Caco-2 (cell line): ENCODE data around the gene TUBGCP5. TPM values are rescaled to one million over a fixed set of nuclear protein-coding genes. Genes with fewer than 3 reads are reported as not detected.
"Not testable (repeated sequence)": the region's sequence is repeated elsewhere in the genome, so short reads cannot be mapped to it uniquely, and the experiment has no call there.

ENCODE experiments used
- BruUV-seq: library from RNA; stranded (reverse); fragments of 400-500 nt; replicated peaks from 2 replicates; lab custom pipeline; 2021; lab: Mats Ljungman, UMichigan
- CTCF ChIA-PET: fragments of 300-600 bp; sonication (Branson Sonifier 250); formaldehyde crosslinking; loops from one replicate; lab custom pipeline; 2022; ENCODE audit warnings: antibody characterized with exemption; lab: Charles Lee
- POLR2A ChIA-PET: fragments of 300-600 bp; sonication (Branson Sonifier 250); formaldehyde crosslinking; loops from one replicate; lab custom pipeline; 2022; ENCODE audit warnings: antibody characterized with exemption; lab: Charles Lee
- DNase-seq, 2 experiments: peaks; one replicate each; pipeline versions ENCODE4 v3.0.0 to v3.0.0-alpha.2; 2020 to 2022
- H3K27me3 ChIP-seq: replicated peaks from 2 replicates; pipeline ENCODE4 v1.6.0; 2011; ENCODE audit warnings: low read length; ENCODE audit not compliant: control insufficient read depth, insufficient read depth
- H3K36me3 ChIP-seq: 2 replicates; pipeline ENCODE4 v1.5.1; 2011; ENCODE audit warnings: low read length; ENCODE audit not compliant: control insufficient read depth, insufficient read depth
- H3K4me1 ChIP-seq: fragments of 250-450 bp; sonication (Bioruptor Pico); 2 replicates; pipeline ENCODE4 v1.5.1; 2020; ENCODE audit warnings: mild to moderate bottlenecking
- H3K4me3 ChIP-seq: 2 replicates; pipeline ENCODE4 v1.5.1; 2011; ENCODE audit warnings: low read depth, mild to moderate bottlenecking, control low read depth, low read length
- H3K9me3 ChIP-seq: fragments of 250-450 bp; sonication (Bioruptor Pico); 2 replicates; pipeline ENCODE4 v1.5.1; 2020; ENCODE audit warnings: mild to moderate bottlenecking, moderate library complexity
- H3K27ac Mint-ChIP-seq: one replicate; pipeline ENCODE4 v1.8.0; 2022; ENCODE audit warnings: mixed read lengths; ENCODE audit not compliant: unreplicated experiment
- H3K27me3 Mint-ChIP-seq: one replicate; pipeline ENCODE4 v1.8.0; 2022; ENCODE audit warnings: mixed read lengths; ENCODE audit not compliant: insufficient read depth, unreplicated experiment
- H3K36me3 Mint-ChIP-seq: one replicate; pipeline ENCODE4 v1.8.0; 2022; ENCODE audit warnings: mild to moderate bottlenecking, mixed read lengths; ENCODE audit not compliant: insufficient read depth, unreplicated experiment
- H3K4me1 Mint-ChIP-seq: one replicate; pipeline ENCODE4 v1.8.0; 2022; ENCODE audit warnings: low read depth, mixed read lengths; ENCODE audit not compliant: unreplicated experiment
- H3K4me3 Mint-ChIP-seq: one replicate; pipeline ENCODE4 v1.8.0; 2022; ENCODE audit warnings: mild to moderate bottlenecking, moderate library complexity, mixed read lengths; ENCODE audit not compliant: unreplicated experiment
- H3K9me3 Mint-ChIP-seq: one replicate; pipeline ENCODE4 v1.8.0; 2022; ENCODE audit warnings: mixed read lengths; ENCODE audit not compliant: unreplicated experiment
- CTCF ChIP-seq, 2 experiments: fragments of 200-600 bp in 1 of 2; IDR thresholded peaks; 1 replicate in 1 of 2; 2 replicates in 1 of 2; pipeline versions ENCODE4 v1.5.1 to v1.8.0; 2011 to 2022; ENCODE audit warnings: antibody characterized with exemption in 1 of 2, control low read depth in 1 of 2, inconsistent platforms in 1 of 2, low read depth in 1 of 2, low read length in 1 of 2, mild to moderate bottlenecking in 1 of 2, moderate library complexity in 1 of 2; ENCODE audit not compliant: insufficient read depth in 1 of 2, severe bottlenecking in 1 of 2, unreplicated experiment in 1 of 2
- intact Hi-C: fragments of 100-400 bp; cut with micrococcal nuclease; formaldehyde crosslinking; loops from one replicate; pipeline ENCODE4 v1.10.0; 2022; ENCODE audit not compliant: unreplicated experiment
- total RNA-seq: library from RNA; stranded (reverse); gene quantifications from 2 replicates; pipeline ENCODE4 v1.2.3, GENCODE V29; 2022

Gene TUBGCP5
- total RNA-seq, 1 experiment from 2014 or later: 53.1 TPM

DNA sequence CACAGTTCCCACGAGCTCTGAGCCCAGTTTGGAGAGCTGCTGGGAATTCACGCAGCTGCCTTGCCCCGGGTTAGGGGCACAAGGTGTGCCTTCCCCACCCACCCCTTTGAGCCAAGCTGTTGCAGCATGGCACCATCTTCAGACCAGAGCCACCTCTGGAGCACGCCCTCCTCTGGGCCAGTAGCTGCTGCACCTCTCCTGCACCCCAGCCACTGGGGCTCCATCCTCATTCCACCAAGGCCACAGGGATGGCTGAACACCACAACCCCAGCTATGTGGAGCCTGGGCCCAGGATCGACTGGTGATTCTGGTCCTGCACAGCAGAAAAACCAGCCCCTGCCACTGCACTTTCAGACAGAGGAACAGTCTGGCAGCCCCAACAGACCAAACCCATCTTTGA, 25.7 kb downstream of the TUBGCP5 start:
- H3K4me1 Mint-ChIP-seq: no peaks in the 10 kb centered on the region
- DNase-seq: no peak
- no peak overlapping the region for H3K4me3 Mint-ChIP-seq
- no peak for TF ChIP-seq CTCF (IDR thresholded peaks at IDR 0.05; ENCODE audit: insufficient read depth in 1 of 2, low read depth in 1 of 2, low read length in 1 of 2, severe bottlenecking in 1 of 2, unreplicated experiment in 1 of 2)
- H3K27me3 ChIP-seq: no peaks in the 10 kb centered on the region
- no peaks in the 10 kb centered on the region for H3K27me3 Mint-ChIP-seq
- H3K4me3 ChIP-seq: no peak overlapping the region
- no peaks in the 10 kb centered on the region for H3K4me1 ChIP-seq
- no TSS peak for BruUV-seq
- ChIA-PET POLR2A (no interaction called here), CTCF (no interaction called here)
- H3K9me3 ChIP-seq: no peaks in the 10 kb centered on the region
- intact Hi-C loops: no loop called here
- H3K27ac Mint-ChIP-seq: no peak overlapping the region
- no peaks in the 10 kb centered on the region for H3K9me3 Mint-ChIP-seq
- peaks cover 6% of the 10 kb centered on the region; the same call in 1 of the 2 replicates for H3K36me3 ChIP-seq
- H3K36me3 Mint-ChIP-seq: peaks cover 74% of the 10 kb centered on the region

GRCh38 chr15:23012616-23013015, 26.8 kb downstream of the TUBGCP5 start:
- H3K4me3 ChIP-seq, H3K4me3 Mint-ChIP-seq, CTCF ChIA-PET, H3K36me3 ChIP-seq, POLR2A ChIA-PET, H3K4me1 Mint-ChIP-seq, H3K9me3 Mint-ChIP-seq, H3K27me3 Mint-ChIP-seq, H3K9me3 ChIP-seq, H3K27me3 ChIP-seq, BruUV-seq, intact Hi-C loops, H3K27ac Mint-ChIP-seq, H3K4me1 ChIP-seq, DNase-seq: not testable (repeated sequence)
- H3K36me3 Mint-ChIP-seq: peaks cover 75% of the 10 kb centered on the region

- no peaks in the 10 kb centered on the region for H3K9me3 Mint-ChIP-seq
- Histone ChIP-seq H3K4me1 (no peaks in the 10 kb centered on the region), H3K27me3 (no peaks in the 10 kb centered on the region), H3K36me3 (peaks cover 1% of the 10 kb centered on the region), H3K4me3 (no peak overlapping the region), H3K9me3 (no peaks in the 10 kb centered on the region)
- intact Hi-C loops: no loop called here
- H3K4me3 Mint-ChIP-seq: no peak overlapping the region
- TF ChIP-seq CTCF (IDR thresholded peaks at IDR 0.05; ENCODE audit: insufficient read depth in 1 of 2, low read depth in 1 of 2, low read length in 1 of 2, severe bottlenecking in 1 of 2, unreplicated experiment in 1 of 2): no peak
- no peaks in the 10 kb centered on the region for H3K27me3 Mint-ChIP-seq
- peaks cover 84% of the 10 kb centered on the region for H3K36me3 Mint-ChIP-seq
- DNase-seq: no peak
- no peak overlapping the region for H3K27ac Mint-ChIP-seq
- ChIA-PET POLR2A (no interaction called here), CTCF (interaction anchor here (0.7 kb wide), 1 partner anchor 9 kb away, joined by 8 read pairs; no protein-coding TSS in a partner anchor)
- BruUV-seq: no TSS peak
- H3K4me1 Mint-ChIP-seq: no peaks in the 10 kb centered on the region
Observed at GRCh38 chr15:23003736-23004135, 35.6 kb downstream of the TUBGCP5 start.

DNA sequence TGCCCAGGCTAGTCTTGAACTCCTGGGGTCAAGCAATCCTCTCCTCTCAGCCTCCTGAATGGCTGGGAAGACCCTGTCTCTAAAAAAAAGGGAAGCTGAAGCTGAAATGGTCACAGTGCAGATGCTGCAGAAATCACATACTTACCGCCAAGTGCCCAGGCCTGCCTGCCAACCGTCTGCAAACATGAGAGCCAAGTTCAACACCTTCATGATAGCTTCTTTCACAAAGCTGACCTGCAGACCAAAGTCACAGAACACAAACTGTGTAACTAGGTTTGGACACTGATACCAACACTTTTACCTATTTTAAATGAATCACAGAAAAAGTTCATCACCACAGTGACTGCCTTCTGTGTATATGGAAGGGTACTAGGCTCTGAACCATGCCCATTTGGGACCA, 36.4 kb downstream of the TUBGCP5 start:
- H3K4me1 ChIP-seq: no peaks in the 10 kb centered on the region
- H3K4me3 Mint-ChIP-seq: no peak overlapping the region
- H3K36me3 Mint-ChIP-seq: peaks cover 81% of the 10 kb centered on the region
- no peaks in the 10 kb centered on the region for H3K4me1 Mint-ChIP-seq
- intact Hi-C loops: no loop called here
- ChIA-PET CTCF (no interaction called here), POLR2A (no interaction called here)
- H3K9me3 Mint-ChIP-seq: no peaks in the 10 kb centered on the region
- no peak overlapping the region for H3K4me3 ChIP-seq
- DNase-seq: no peak
- no peaks in the 10 kb centered on the region for H3K9me3 ChIP-seq
- BruUV-seq: no TSS peak
- peaks cover 1% of the 10 kb centered on the region for H3K36me3 ChIP-seq
- H3K27ac Mint-ChIP-seq: no peak overlapping the region
- H3K27me3 Mint-ChIP-seq: no peaks in the 10 kb centered on the region
- TF ChIP-seq CTCF (IDR thresholded peaks at IDR 0.05; ENCODE audit: insufficient read depth in 1 of 2, low read depth in 1 of 2, low read length in 1 of 2, severe bottlenecking in 1 of 2, unreplicated experiment in 1 of 2): no peak
- H3K27me3 ChIP-seq: no peaks in the 10 kb centered on the region
